GM12878 (cell line): ENCODE results near the gene FCAMR. TPM values are rescaled to one million over a fixed set of nuclear protein-coding genes. Genes with fewer than 3 reads are reported as not detected.

ENCODE experiments used
- ATAC-seq: fragments of 200-7000 bp; cut with Tn5 transposase; 3 replicates; pipeline ENCODE4 v1.9.1; 2020; ENCODE audit warnings: mild to moderate bottlenecking, moderate library complexity
- BruUV-seq: library from RNA; stranded (reverse); fragments of 400-500 nt; replicated peaks from 2 replicates; lab custom pipeline; 2021; lab: Mats Ljungman, UMichigan
- CTCF ChIA-PET: fragments of 300-600 bp; sonication (Branson Sonifier 250); formaldehyde crosslinking; extraction: SDS; loops from one replicate; lab custom pipeline; 2021; ENCODE audit warnings: inconsistent platforms; lab: Yijun Ruan, JAX
- POLR2A ChIA-PET: fragments of 350-600 bp; formaldehyde crosslinking; extraction: SDS; loops from one replicate; lab custom pipeline; 2021; ENCODE audit warnings: inconsistent platforms; lab: Charles Lee
- RAD21 ChIA-PET: fragments of 300-600 bp; sonication (Branson Sonifier 250); formaldehyde crosslinking; loops from one replicate; lab custom pipeline; 2023; ENCODE audit warnings: antibody characterized with exemption; ENCODE audit not compliant: unreplicated experiment; lab: Charles Lee
- SMC1A ChIA-PET: fragments of 300-600 bp; sonication (Branson Sonifier 250); formaldehyde crosslinking; loops from one replicate; lab custom pipeline; 2023; ENCODE audit not compliant: unreplicated experiment, uncharacterized antibody; lab: Charles Lee
- DNase-seq: peaks from one replicate; pipeline ENCODE4 v3.0.0-alpha.2; 2011; ENCODE audit warnings: low read depth, low spot score
- FAIRE-seq: peaks from 3 replicates; lab custom pipeline; 2011; peaks lifted over from hg19 to GRCh38; lab: Jason Lieb, UNC
- H2AFZ ChIP-seq: 2 replicates; pipeline ENCODE4 v1.6.0; 2011; ENCODE audit warnings: low read depth, low read length, control low read depth; ENCODE audit not compliant: control insufficient read depth
- H3K27ac ChIP-seq: 2 replicates; pipeline ENCODE4 v1.5.1; 2011; ENCODE audit warnings: control low read depth; ENCODE audit not compliant: control insufficient read depth, insufficient read depth
- H3K27me3 ChIP-seq, 2 experiments: replicated peaks in 1 of 2; 2 replicates each; pipeline versions ENCODE4 v1.6.0 to v1.6.1; 2011; ENCODE audit warnings: low read length in 1 of 2; ENCODE audit not compliant: control insufficient read depth in 2 of 2, insufficient read depth in 2 of 2
- H3K36me3 ChIP-seq, 2 experiments: 2 replicates each; pipeline ENCODE4 v1.5.1; 2011; ENCODE audit warnings: low read length in 1 of 2; ENCODE audit not compliant: control insufficient read depth in 2 of 2, insufficient read depth in 2 of 2
- H3K4me1 ChIP-seq: 2 replicates; pipeline ENCODE4 v1.6.1; 2011; ENCODE audit warnings: mild to moderate bottlenecking, low read length, moderate library complexity, mixed read lengths; ENCODE audit not compliant: control insufficient read depth, insufficient read depth
- H3K4me2 ChIP-seq: 2 replicates; pipeline ENCODE4 v1.6.0; 2011; ENCODE audit warnings: control low read depth; ENCODE audit not compliant: control insufficient read depth, insufficient read depth
- H3K4me3 ChIP-seq: fragments of 200-600 bp; sonication (generic); 2 replicates; pipeline ENCODE4 v1.5.1; 2016
- H3K79me2 ChIP-seq: 2 replicates; pipeline ENCODE4 v1.6.0; 2011; ENCODE audit warnings: low read length; ENCODE audit not compliant: control insufficient read depth, insufficient read depth
- H3K9ac ChIP-seq: 2 replicates; pipeline ENCODE4 v1.8.0; 2011; ENCODE audit warnings: low read length, control low read depth, mixed read lengths; ENCODE audit not compliant: control insufficient read depth, insufficient read depth
- H3K9me3 ChIP-seq: replicated peaks from 3 replicates; pipeline ENCODE4 v1.5.1; 2011; ENCODE audit warnings: mild to moderate bottlenecking, low read length; ENCODE audit not compliant: control insufficient read depth, insufficient read depth
- H4K20me1 ChIP-seq: 2 replicates; pipeline ENCODE4 v1.6.0; 2011; ENCODE audit not compliant: control insufficient read depth, insufficient read depth
- BHLHE40 ChIP-seq, 2 experiments: fragments of 450-650 bp in 1 of 2; IDR thresholded peaks; 2 replicates each; pipeline ENCODE4 v1.6.1; 2011 to 2017; ENCODE audit warnings: low read depth in 2 of 2, borderline replicate concordance in 1 of 2, improper control_type of control experiment in 1 of 2, low read length in 1 of 2, mild to moderate bottlenecking in 1 of 2
- ESRRA ChIP-seq: IDR thresholded peaks from 2 replicates; pipeline ENCODE4 v1.6.1; 2012; ENCODE audit warnings: mild to moderate bottlenecking, low read length, improper control_type of control experiment
- JUND ChIP-seq: IDR thresholded peaks from 2 replicates; pipeline ENCODE4 v1.6.1; 2012; ENCODE audit warnings: low read depth, mild to moderate bottlenecking, low read length, improper control_type of control experiment, moderate library complexity
- LARP7 ChIP-seq: fragments of 450-650 bp; IDR thresholded peaks from 2 replicates; pipeline ENCODE4 v1.6.1; 2017; ENCODE audit warnings: mild to moderate bottlenecking
- MEF2B ChIP-seq: fragments of 450-650 bp; IDR thresholded peaks from 2 replicates; pipeline ENCODE4 v1.6.1; 2018; ENCODE audit warnings: mild to moderate bottlenecking, moderate library complexity; ENCODE audit not compliant: partially characterized antibody, poor library complexity, severe bottlenecking
- MYB ChIP-seq: fragments of 150-350 bp; IDR thresholded peaks from 2 replicates; pipeline ENCODE4 v1.6.1; 2014; ENCODE audit warnings: mild to moderate bottlenecking, low read depth, low read length, borderline replicate concordance
- NFXL1 ChIP-seq: fragments of 450-650 bp; IDR thresholded peaks from 2 replicates; pipeline ENCODE4 v1.6.1; 2017; ENCODE audit warnings: antibody characterized with exemption, mild to moderate bottlenecking, borderline replicate concordance
- NR2F1 ChIP-seq: fragments of 450-650 bp; conservative IDR thresholded peaks from 2 replicates; pipeline ENCODE4 v1.6.1; 2017; ENCODE audit warnings: mild to moderate bottlenecking
- PML ChIP-seq: IDR thresholded peaks from 2 replicates; pipeline ENCODE4 v1.6.1; 2012; ENCODE audit warnings: low read length, inconsistent platforms
- POLR2AphosphoS2 ChIP-seq: IDR thresholded peaks from 2 replicates; pipeline ENCODE4 v1.6.1; 2011; ENCODE audit warnings: low read depth, mild to moderate bottlenecking, low read length, improper control_type of control experiment, moderate library complexity
- SMARCA5 ChIP-seq: fragments of 450-650 bp; IDR thresholded peaks from 2 replicates; pipeline ENCODE4 v1.6.1; 2017; ENCODE audit warnings: mild to moderate bottlenecking
- SPI1 ChIP-seq: IDR thresholded peaks from 2 replicates; pipeline ENCODE4 v1.6.1; 2011; ENCODE audit warnings: low read depth, mild to moderate bottlenecking, low read length, moderate library complexity, borderline replicate concordance; ENCODE audit not compliant: insufficient read depth
- WGBS: methylation state at CpG from one replicate; pipeline ENCODE4 v1.1.6; 2016; ENCODE audit warnings: low lambda C conversion rate; ENCODE audit not compliant: insufficient replicate concordance, insufficient coverage; ENCODE audit errors: missing lambda C conversion rate; 5-methylcytosine and 5-hydroxymethylcytosine counted together
- in situ Hi-C: fragments of 300-500 bp; cut with MboI; formaldehyde crosslinking; loops from 9 replicates; pipeline ENCODE4 v1.14.3; 2018; ENCODE audit warnings: mixed read lengths
- intact Hi-C: fragments of 100-400 bp; cut with micrococcal nuclease; formaldehyde crosslinking; loops from one replicate; pipeline ENCODE4 v1.14.2; 2022; ENCODE audit not compliant: unreplicated experiment
- polyA plus RNA-seq, 11 experiments: library from polyadenylated mRNA; depleted of rRNA in 4 of 11; unstranded in 6 of 11; stranded (reverse) in 5 of 11; fragments of >200 nt; fragmentation: Nextera tagmentation in 4 of 11; fragmentation: Illumina TruSeq in 1 of 11; extraction: Ambion mirVana in 4 of 11; extraction: Trizol in 1 of 11; gene quantifications; 1 replicate in 1 of 11; 2 replicates in 10 of 11; pipeline versions ENCODE4 v1.2.1 to v1.2.3, GENCODE V29; 2011 to 2016; ENCODE audit warnings: inconsistent platforms in 2 of 11, missing spikeins in 2 of 11, low read depth in 1 of 11
- total RNA-seq, 4 experiments: library from RNA; depleted of rRNA in 3 of 4; stranded (reverse); fragments of >200 nt in 3 of 4; fragmentation: Illumina TruSeq in 1 of 4; extraction: Trizol in 1 of 4; gene quantifications; 2 replicates each; pipeline versions ENCODE4 v1.2.1 to v1.2.3, GENCODE V29; 2013 to 2021

Gene FCAMR
- total and polyA plus RNA-seq, 10 of the 15 experiments (the other 5 are each of a cell fraction or from before 2014, with no cell fraction given), result 0.04 to 0.15 (median 0.06) TPM; not detected in 3

DNA sequence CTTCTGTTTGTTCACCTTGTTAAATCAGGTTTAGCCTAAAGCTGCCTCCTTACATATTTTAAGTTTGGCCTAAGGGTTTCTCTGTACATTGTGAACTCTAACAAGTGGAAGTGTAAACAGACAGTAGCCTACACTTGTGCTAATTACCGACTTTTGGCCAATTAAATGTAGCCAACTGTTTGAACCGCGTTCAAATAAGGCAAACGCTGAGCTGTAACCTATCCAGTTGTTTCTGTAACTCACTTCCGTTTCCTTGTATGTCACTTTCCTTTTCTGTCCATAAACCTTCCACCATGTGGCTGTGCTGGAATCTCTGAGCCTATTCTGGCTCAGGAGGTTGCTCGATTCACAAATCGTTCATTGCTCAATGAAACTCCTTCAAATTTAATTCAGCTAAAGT, 8.0 kb upstream of the FCAMR start:
- FAIRE-seq (no peak), DNase-seq (no peak), ATAC-seq (no peak)
- intact Hi-C loops, result no loop called here
- no peak overlapping the region for H3K9ac ChIP-seq
- H3K9me3 ChIP-seq, result no peaks in the 10 kb centered on the region
- ChIA-PET RAD21 (interaction anchor here (1.0 to 9.6 kb wide), 3 partner anchors 47 to 111 kb away, joined by 3 to 192 read pairs (median 97); no protein-coding TSS in a partner anchor), POLR2A (interaction anchor here (0.6 to 1.2 kb wide), 2 partner anchors 15 to 52 kb away, joined by 3 to 7 read pairs; no protein-coding TSS in a partner anchor), CTCF (interaction anchor here (0.6 to 12.2 kb wide), 12 partner anchors 9 to 343 kb away, joined by 3 to 314 read pairs (median 8); partner anchors contain the start of gene DYRK3), SMC1A (interaction anchor here (0.6 to 6.1 kb wide), 12 partner anchors 12 to 348 kb away, joined by 3 to 41 read pairs (median 4); partner anchors contain the start of gene IL20)
- no peaks in the 10 kb centered on the region for H3K36me3 ChIP-seq
- H3K4me3 ChIP-seq, result no peak overlapping the region
- 74% methylated on average over 7 of the region's 7 CpGs for WGBS
- H3K4me2 ChIP-seq, result no peak overlapping the region
- no peak for TF ChIP-seq SMARCA5
- TF ChIP-seq JUND, result no peak
- TF ChIP-seq ESRRA, result no peak
- no peak for TF ChIP-seq LARP7
- TF ChIP-seq PML, result no peak
- no peak for TF ChIP-seq MEF2B
- no peak for TF ChIP-seq MYB
- no peak for TF ChIP-seq POLR2AphosphoS2
- no peak for TF ChIP-seq NR2F1
- TF ChIP-seq NFXL1, result no peak
- TF ChIP-seq SPI1, result no peak
- no peak for TF ChIP-seq BHLHE40 (IDR thresholded peaks at IDR 0.05; ENCODE audit: borderline replicate concordance in 1 of 2, low read depth in 2 of 2, low read length in 1 of 2)
- BruUV-seq, result no TSS peak
- no peaks in the 10 kb centered on the region for H3K79me2 ChIP-seq
- no peaks in the 10 kb centered on the region; the same call in 1 of the 2 replicates for H3K4me1 ChIP-seq
- H2AFZ ChIP-seq, result no peak overlapping the region
- H3K27me3 ChIP-seq, result no peaks in the 10 kb centered on the region
- H4K20me1 ChIP-seq, result no peaks in the 10 kb centered on the region
- no peak overlapping the region for H3K27ac ChIP-seq
- in situ Hi-C loops, result loop anchor here (5.0 kb wide), 1 partner anchor 251 kb away; no protein-coding TSS in a partner anchor
